Left lung (tissue), 10 donors: ENCODE data around the gene WASL. TPM values are rescaled to one million over a fixed set of nuclear protein-coding genes. Genes with fewer than 3 reads are reported as not detected.
"Not testable (repeated sequence)": the region's sequence is repeated elsewhere in the genome, so short reads cannot be mapped to it uniquely, and the experiment has no call there.

ENCODE experiments used
- ATAC-seq: fragments of 200-7000 bp; cut with Tn5 transposase; one replicate; pipeline ENCODE4 v1.9.1; 2020; ENCODE audit warnings: moderate library complexity
- DNase-seq, 4 donors: peaks; one replicate each; pipeline ENCODE4 v3.0.0-alpha.2; 2013 to 2020
- H3K27ac ChIP-seq, 2 donors: fragments of 200-600 bp; sonication (generic) in 1 of 2; one replicate each; pipeline versions ENCODE4 v1.5.0 to v1.8.0; 2020 to 2021
- H3K27me3 ChIP-seq, 2 donors: fragments of 200-600 bp; sonication (generic) in 1 of 2; one replicate each; pipeline versions ENCODE4 v1.5.0 to v1.8.0; 2020 to 2021
- H3K36me3 ChIP-seq, 2 donors: fragments of 200-600 bp; sonication (generic) in 1 of 2; one replicate each; pipeline versions ENCODE4 v1.5.0 to v1.8.0; 2020 to 2021
- H3K4me1 ChIP-seq, 2 donors: fragments of 200-600 bp; one replicate each; pipeline ENCODE4 v1.8.0; 2021
- H3K4me3 ChIP-seq, 2 donors: fragments of 200-600 bp; sonication (generic) in 1 of 2; one replicate each; pipeline versions ENCODE4 v1.5.0 to v1.8.0; 2020 to 2021; ENCODE audit warnings: mild to moderate bottlenecking in 1 of 2
- H3K9me3 ChIP-seq, 2 donors: fragments of 200-600 bp; sonication (generic) in 1 of 2; one replicate each; pipeline versions ENCODE4 v1.5.0 to v1.8.0; 2020 to 2021
- CTCF ChIP-seq, 2 donors: fragments of 200-600 bp; sonication (generic) in 1 of 2; IDR thresholded peaks; one replicate each; pipeline versions ENCODE4 v1.5.0 to v1.8.0; 2021; ENCODE audit warnings: antibody characterized with exemption in 2 of 2
- intact Hi-C, 2 donors: fragments of 100-400 bp; cut with DNase I; formaldehyde crosslinking; loops; one replicate each; pipeline versions ENCODE4 v1.11.2 to v1.14.2; 2022
- polyA plus RNA-seq, 6 donors: library from polyadenylated mRNA; unstranded; fragments of 120-200 nt; gene quantifications; one replicate each; pipeline ENCODE4 v1.2.1, GENCODE V29; 2013; ENCODE audit not compliant: insufficient read length in 6 of 6
- total RNA-seq, 2 donors: library from RNA; stranded (reverse); fragmentation: NEBNext Ultra II Directional; extraction: Animal tissue kit (Norgen Biotek cat#: 25700); gene quantifications; one replicate each; pipeline ENCODE4 v1.2.1, GENCODE V29; 2021
- donor health status: DM: no; HTN: yes; CAD: no.
- donor health status: DM: no; HTN: no; CAD: no.

Gene WASL
- total and polyA plus RNA-seq, 8 donors: 30.4 to 54.5 (median 53.4) TPM

- H3K36me3 ChIP-seq: no peaks in the 10 kb centered on the region
- no peaks in the 10 kb centered on the region for H3K27me3 ChIP-seq
- H3K4me1 ChIP-seq: peaks cover 0 to 7% of the 10 kb centered on the region in 2 donors
- ATAC-seq (no peak), DNase-seq (no peak)
- TF ChIP-seq CTCF (IDR thresholded peaks at IDR 0.05): no peak
- no peaks in the 10 kb centered on the region for H3K9me3 ChIP-seq
- intact Hi-C loops: no loop called here
- H3K4me3 ChIP-seq: no peak overlapping the region
- no peak overlapping the region for H3K27ac ChIP-seq
Observed at GRCh38 chr7:123738356-123738755, 10.4 kb downstream of the WASL start.

- ATAC-seq, intact Hi-C loops, H3K4me3 ChIP-seq: not testable (repeated sequence)
Observed at GRCh38 chr7:123737168-123737674, 11.6 kb downstream of the WASL start.

GRCh38 chr7:123735539-123735938, 13.3 kb downstream of the WASL start:
- no peak for ATAC-seq
- no peak for TF ChIP-seq CTCF (IDR thresholded peaks at IDR 0.05)
- intact Hi-C loops: no loop called here

More at GRCh38 chr7:123737168-123737674, 11.6 kb downstream of the WASL start:
- H3K9me3 ChIP-seq, H3K27ac ChIP-seq, H3K36me3 ChIP-seq, H3K4me1 ChIP-seq, DNase-seq, H3K27me3 ChIP-seq: not testable (repeated sequence)

GRCh38 chr7:123734498-123734897, 14.3 kb downstream of the WASL start:
- Histone ChIP-seq H3K36me3 (no peaks in the 10 kb centered on the region), H3K4me1 (no peaks in the 10 kb centered on the region), H3K9me3 (no peaks in the 10 kb centered on the region), H3K27ac (no peak overlapping the region), H3K27me3 (no peaks in the 10 kb centered on the region), H3K4me3 (no peak overlapping the region)
- intact Hi-C loops: no loop called here
- no peak for ATAC-seq
- no peak for TF ChIP-seq CTCF (IDR thresholded peaks at IDR 0.05)
- DNase-seq: no peak

More at GRCh38 chr7:123735539-123735938, 13.3 kb downstream of the WASL start:
- Histone ChIP-seq H3K36me3 (no peaks in the 10 kb centered on the region), H3K4me1 (no peaks in the 10 kb centered on the region), H3K27ac (no peak overlapping the region), H3K9me3 (no peaks in the 10 kb centered on the region), H3K27me3 (no peaks in the 10 kb centered on the region), H3K4me3 (no peak overlapping the region)
- DNase-seq: no peak

GRCh38 chr7:123732413-123733091, 16.3 kb downstream of the WASL start:
- ATAC-seq: no peak
- Histone ChIP-seq H3K4me3 (no peak overlapping the region), H3K27ac (no peak overlapping the region), H3K36me3 (no peaks in the 10 kb centered on the region), H3K9me3 (no peaks in the 10 kb centered on the region), H3K4me1 (peaks cover 0 to 5% of the 10 kb centered on the region in 2 donors), H3K27me3 (no peaks in the 10 kb centered on the region)
- TF ChIP-seq CTCF (IDR thresholded peaks at IDR 0.05): no peak
- intact Hi-C loops: no loop called here
- no peak for DNase-seq

GRCh38 chr7:123729218-123729578, 19.6 kb downstream of the WASL start:
- no peak overlapping the region for H3K4me3 ChIP-seq
- H3K27ac ChIP-seq: no peak overlapping the region
- intact Hi-C loops: no loop called here
- no peaks in the 10 kb centered on the region for H3K36me3 ChIP-seq
- no peaks in the 10 kb centered on the region for H3K9me3 ChIP-seq
- TF ChIP-seq CTCF (IDR thresholded peaks at IDR 0.05): no peak
- no peak for ATAC-seq
- peaks cover 20 to 26% of the 10 kb centered on the region in 2 donors for H3K4me1 ChIP-seq
- DNase-seq: no peak
- H3K27me3 ChIP-seq: no peaks in the 10 kb centered on the region
